Skeletal muscle satellite cell (primary cell): ENCODE measurements around the gene FEZ2.

Source experiments
- H3K27me3 ChIP-seq: 2 replicates; pipeline ENCODE4 v1.7.0; 2013; ENCODE audit warnings: low read length; ENCODE audit not compliant: control insufficient read depth, insufficient read depth
- H3K36me3 ChIP-seq: 2 replicates; pipeline ENCODE4 v1.7.0; 2013; ENCODE audit warnings: mild to moderate bottlenecking, control low read depth, low read length; ENCODE audit not compliant: insufficient read depth
- H3K4me1 ChIP-seq: 2 replicates; pipeline ENCODE4 v1.7.0; 2013; ENCODE audit warnings: low read length; ENCODE audit not compliant: control insufficient read depth, insufficient read depth
- H3K4me2 ChIP-seq: 2 replicates; pipeline ENCODE4 v1.7.0; 2013; ENCODE audit warnings: mild to moderate bottlenecking, low read length
- H3K4me3 ChIP-seq: 2 replicates; pipeline ENCODE4 v1.7.0; 2013; ENCODE audit warnings: low read length
- H3K9ac ChIP-seq: 2 replicates; pipeline ENCODE4 v1.7.0; 2013; ENCODE audit warnings: mild to moderate bottlenecking, low read depth, low read length, moderate library complexity
- H3K9me3 ChIP-seq: replicated peaks from 2 replicates; pipeline ENCODE4 v1.7.0; 2013; ENCODE audit warnings: mild to moderate bottlenecking, control low read depth, low read length

FEZ2 gene

DNA sequence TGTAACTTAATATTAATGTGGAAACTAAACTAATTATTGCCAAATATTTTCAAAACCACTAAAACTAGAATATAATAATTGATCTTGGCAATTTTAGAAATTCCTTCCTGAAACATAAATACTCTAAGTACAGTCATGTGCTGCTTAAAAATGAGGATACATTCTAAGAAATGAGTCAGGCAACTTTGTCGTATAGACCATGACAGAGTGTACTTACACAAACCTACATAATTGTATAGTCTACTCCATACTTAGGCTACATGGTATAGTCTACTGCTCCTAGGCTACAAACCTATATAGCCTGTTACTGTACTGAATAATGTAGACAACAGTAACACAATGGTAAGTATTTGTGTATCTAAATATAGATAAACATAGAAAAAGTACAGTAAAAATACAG, 27.6 kb downstream of the FEZ2 start:
- peak overlapping the region; percentile 82 for H3K9ac ChIP-seq
- no peaks in the 10 kb centered on the region for H3K27me3 ChIP-seq
- peaks cover 53% of the 10 kb centered on the region for H3K36me3 ChIP-seq
- H3K9me3 ChIP-seq: no peaks in the 10 kb centered on the region
- no peak overlapping the region for H3K4me3 ChIP-seq
- H3K4me2 ChIP-seq: peak overlapping the region; percentile 34
- H3K4me1 ChIP-seq: peaks cover 69% of the 10 kb centered on the region

DNA sequence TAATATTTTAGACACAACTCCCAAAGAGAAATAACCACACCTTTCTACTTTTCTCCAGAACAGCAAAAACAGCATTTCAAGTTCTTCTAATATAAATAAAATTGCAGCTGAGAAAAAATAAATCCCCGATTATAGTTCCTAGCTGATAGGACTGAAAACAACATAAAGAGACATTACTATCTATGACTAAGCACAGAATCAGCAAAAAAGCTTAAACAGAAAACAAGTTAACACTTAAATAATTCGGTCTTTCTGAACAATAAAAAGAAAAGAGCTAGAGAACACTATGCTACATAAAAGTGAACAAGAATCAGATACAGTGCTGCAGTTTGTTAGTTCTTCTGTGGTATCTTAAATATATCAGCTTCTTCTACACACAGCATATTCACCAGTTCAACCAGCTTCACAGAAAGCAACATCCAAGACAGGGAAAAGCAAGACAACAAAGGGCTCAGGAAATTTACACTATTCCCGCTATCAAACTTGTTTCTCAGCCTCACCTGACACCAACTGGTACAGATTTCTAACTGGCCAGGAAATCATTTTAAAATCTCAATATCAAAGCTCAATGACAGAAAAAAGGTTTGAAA, 28.6 kb downstream of the FEZ2 start:
- Histone ChIP-seq H3K4me2 (peak overlapping the region; percentile 63), H3K9me3 (no peaks in the 10 kb centered on the region), H3K4me3 (peak overlapping the region; percentile 18), H3K4me1 (peaks cover 80% of the 10 kb centered on the region), H3K36me3 (peaks cover 54% of the 10 kb centered on the region), H3K9ac (peak overlapping the region; percentile 82), H3K27me3 (no peaks in the 10 kb centered on the region)

DNA sequence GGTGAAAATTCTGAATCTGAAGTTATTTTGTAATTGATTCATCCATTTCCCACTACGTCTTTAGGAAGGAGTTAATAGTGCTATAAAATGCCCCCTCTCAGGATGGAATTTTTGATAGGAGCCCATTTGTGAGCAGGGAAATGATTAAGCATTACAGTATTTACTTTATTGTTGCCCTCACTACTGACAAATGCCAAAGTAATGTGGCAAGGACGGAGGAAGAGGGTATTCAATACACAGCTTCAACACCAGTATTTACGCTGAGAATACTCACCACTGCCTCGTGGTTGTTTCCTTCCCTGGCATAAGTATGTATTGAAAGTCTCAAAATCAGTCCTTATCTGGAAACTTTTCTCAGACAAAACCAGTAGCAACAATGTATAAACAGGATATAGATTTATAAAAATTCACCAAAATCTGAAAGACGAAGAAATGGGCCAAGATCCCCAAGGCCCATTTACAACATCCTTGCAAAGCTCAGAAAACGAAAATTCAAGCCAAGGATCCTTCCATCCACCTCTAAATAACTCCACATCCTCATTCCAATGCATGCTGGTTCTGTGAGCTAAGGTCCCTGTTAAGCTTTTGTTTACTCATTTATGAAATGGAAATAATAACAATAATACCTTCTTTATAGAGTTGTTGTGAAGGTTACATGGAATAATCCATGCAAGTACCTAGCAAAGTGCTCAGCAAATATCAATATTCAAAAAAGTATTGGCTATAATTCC, 29.3 kb downstream of the FEZ2 start:
- H3K27me3 ChIP-seq: no peaks in the 10 kb centered on the region
- peak overlapping the region; percentile 18 for H3K4me3 ChIP-seq
- peak overlapping the region; percentile 82 for H3K9ac ChIP-seq

DNA sequence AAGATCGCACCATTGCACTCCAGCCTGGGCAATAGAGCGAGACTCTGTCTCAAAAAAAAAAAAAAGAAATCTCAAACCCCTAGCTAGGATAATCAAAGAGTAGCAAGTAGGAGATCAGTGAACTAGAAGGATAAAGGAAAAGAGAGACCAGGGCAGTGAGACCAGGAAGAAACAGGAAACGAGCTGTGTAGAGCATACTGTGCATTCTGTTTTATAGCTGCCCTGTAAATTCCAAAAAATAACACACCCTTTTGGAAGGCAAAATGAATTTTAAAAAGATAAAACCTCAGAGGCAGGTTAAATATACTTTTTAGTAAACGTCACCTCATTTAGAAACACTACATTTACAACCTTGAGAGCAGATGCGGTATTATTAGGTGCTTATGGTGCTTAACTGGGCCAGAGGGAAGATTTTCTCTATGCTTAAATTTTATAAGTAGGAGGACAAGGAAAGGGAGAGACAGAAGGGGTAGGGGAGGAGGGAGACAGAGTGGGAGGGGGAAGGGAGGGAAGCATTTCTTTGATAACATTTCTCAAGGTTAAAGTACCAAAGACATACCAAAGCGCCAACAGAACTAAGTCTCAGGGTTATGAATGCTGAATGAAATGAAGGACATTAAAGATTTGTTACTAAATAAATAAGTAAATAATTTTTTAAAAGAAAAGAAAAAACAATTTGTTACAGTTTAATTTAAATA, 30.1 kb downstream of the FEZ2 start:
- H3K4me1 ChIP-seq: peaks cover 91% of the 10 kb centered on the region

More for the DNA sequence above, 29.3 kb downstream of the FEZ2 start:
- Histone ChIP-seq H3K36me3 (peaks cover 50% of the 10 kb centered on the region), H3K9me3 (no peaks in the 10 kb centered on the region), H3K4me1 (peaks cover 86% of the 10 kb centered on the region), H3K4me2 (peak overlapping the region; percentile 63)

DNA sequence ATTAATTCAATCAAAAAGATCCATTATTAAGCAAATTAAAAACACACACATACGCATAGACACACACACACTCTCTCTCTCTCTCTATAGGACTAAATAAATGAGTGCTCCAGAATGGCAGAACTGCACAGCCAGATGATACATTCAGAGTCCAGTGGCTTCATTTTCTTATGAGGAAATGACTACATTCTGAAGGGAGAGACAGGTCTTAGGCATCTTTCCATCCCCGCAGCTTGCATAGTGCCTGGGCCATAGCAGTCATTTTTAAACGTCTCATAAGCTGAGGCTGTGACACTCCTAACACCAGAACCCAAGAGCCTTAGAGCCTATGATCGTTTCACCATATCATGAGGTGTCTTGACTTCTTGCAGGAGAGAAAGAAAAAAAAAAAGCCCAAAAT, 31.1 kb downstream of the FEZ2 start:
- H3K9me3 ChIP-seq: no peaks in the 10 kb centered on the region
- peak overlapping the region; percentile 82 for H3K9ac ChIP-seq
- H3K27me3 ChIP-seq: no peaks in the 10 kb centered on the region
- H3K4me2 ChIP-seq: no peak overlapping the region
- H3K36me3 ChIP-seq: peaks cover 35% of the 10 kb centered on the region
- no peak overlapping the region for H3K4me3 ChIP-seq
- H3K4me1 ChIP-seq: peaks cover 91% of the 10 kb centered on the region

More for the DNA sequence above, 30.1 kb downstream of the FEZ2 start:
- H3K9ac ChIP-seq: peak overlapping the region; percentile 82
- H3K36me3 ChIP-seq: peaks cover 42% of the 10 kb centered on the region
- no peaks in the 10 kb centered on the region for H3K9me3 ChIP-seq
- H3K27me3 ChIP-seq: no peaks in the 10 kb centered on the region
- peak overlapping the region; percentile 63 for H3K4me2 ChIP-seq
- H3K4me3 ChIP-seq: no peak overlapping the region

DNA sequence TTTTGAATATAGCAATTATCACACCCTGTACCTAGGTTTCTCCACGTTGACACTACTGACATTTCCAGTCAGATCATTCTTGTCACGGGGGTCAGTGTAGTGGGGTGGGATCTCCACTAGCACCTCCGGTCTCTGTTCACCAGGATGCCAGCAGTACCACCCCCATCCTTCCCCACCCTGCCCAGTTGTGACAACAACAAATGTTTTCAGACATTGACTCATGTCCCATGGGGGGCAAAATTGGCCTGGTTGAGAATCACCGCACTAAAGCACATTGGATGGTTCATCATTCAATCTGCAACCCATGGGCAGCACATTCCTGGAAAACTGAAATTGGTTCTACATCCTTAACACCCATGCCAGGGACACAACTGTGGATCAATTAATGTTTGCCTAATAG, 32.3 kb downstream of the FEZ2 start:
- Histone ChIP-seq H3K4me1 (peaks cover 96% of the 10 kb centered on the region), H3K4me3 (no peak overlapping the region), H3K36me3 (peaks cover 31% of the 10 kb centered on the region), H3K27me3 (no peaks in the 10 kb centered on the region), H3K4me2 (no peak overlapping the region), H3K9me3 (no peaks in the 10 kb centered on the region), H3K9ac (peak overlapping the region; percentile 34)

DNA sequence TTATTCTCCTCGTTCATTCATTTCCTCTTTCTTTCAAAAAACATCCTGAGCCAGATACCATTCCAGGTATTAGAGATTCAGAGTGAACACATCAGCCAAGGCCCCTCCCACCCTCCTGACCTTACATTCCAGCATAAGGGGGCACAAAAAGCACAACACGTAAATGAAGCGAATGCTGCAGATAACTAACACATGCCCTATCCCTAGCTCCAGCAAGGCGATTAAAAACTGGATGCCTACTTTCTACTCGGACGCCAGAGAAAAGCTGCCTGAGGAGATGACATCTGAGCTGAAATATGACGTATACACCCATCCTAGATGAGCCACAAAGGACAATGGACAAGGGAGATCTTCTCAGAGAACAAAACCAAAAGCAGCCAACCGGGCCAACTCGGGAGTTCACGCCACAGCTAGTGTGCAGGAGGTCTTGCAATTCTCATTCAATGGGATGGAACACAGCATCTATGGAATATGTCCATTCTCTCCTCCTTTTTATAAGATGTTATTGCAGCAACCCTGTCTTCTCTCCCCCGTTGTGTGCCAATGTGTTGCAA, 33.5 kb downstream of the FEZ2 start:
- H3K36me3 ChIP-seq: peaks cover 40% of the 10 kb centered on the region
- H3K9ac ChIP-seq: peak overlapping the region; percentile 87
- H3K4me1 ChIP-seq: peaks cover 96% of the 10 kb centered on the region
- H3K27me3 ChIP-seq: no peaks in the 10 kb centered on the region
- no peak overlapping the region for H3K4me2 ChIP-seq
- H3K9me3 ChIP-seq: no peaks in the 10 kb centered on the region
- H3K4me3 ChIP-seq: no peak overlapping the region

DNA sequence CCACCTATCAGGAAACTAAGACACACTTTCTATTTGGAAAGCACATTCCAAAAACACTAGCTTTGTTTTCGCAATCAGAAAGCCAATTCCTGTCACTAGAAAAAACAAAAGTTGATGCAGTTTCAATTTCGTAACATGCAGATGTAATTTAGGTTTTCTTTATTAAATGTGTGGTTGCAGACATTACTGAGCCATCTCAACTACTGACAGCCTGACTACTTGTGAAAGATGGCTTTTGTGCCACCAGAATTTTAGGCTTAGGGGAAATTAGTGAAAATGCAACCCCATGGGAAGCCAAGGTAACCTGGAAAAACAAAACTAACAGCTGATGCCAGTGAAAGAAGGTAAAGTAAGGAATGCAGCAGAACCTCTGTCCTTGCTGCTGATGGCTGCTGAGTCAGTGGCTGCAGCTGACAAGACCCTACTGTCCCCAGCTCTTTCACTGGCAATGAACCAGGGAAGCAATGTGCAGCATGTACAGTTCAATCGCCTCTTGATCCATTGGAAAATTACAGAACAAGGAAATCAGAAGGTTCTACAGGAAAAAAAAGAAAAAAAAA, 34.9 kb downstream of the FEZ2 start:
- Histone ChIP-seq H3K9ac (peak overlapping the region; percentile 87), H3K4me1 (peaks cover 97% of the 10 kb centered on the region), H3K36me3 (peaks cover 47% of the 10 kb centered on the region), H3K27me3 (no peaks in the 10 kb centered on the region), H3K4me3 (peak overlapping the region; percentile 11), H3K4me2 (peak overlapping the region; percentile 57), H3K9me3 (no peaks in the 10 kb centered on the region)

DNA sequence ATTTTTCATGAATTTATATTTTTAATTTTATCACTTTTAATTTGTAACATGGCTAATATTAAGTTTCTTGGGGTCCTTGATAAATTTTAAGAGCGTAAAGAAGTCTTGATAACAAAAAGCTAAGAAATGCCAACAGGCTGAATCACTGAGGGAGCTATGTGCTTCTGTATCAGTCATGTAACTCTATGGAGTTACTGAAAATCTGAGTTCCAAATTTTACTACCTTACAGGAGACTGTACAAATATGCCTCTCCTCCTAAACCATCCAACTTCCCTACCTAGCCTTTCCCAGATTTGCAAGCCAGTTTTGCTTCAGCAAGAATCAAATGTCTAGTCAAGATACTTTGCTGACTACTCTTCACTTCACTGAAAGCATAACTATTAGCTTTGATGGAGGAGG, 35.7 kb downstream of the FEZ2 start:
- Histone ChIP-seq H3K4me1 (peaks cover 97% of the 10 kb centered on the region), H3K4me2 (peak overlapping the region; percentile 57), H3K4me3 (no peak overlapping the region), H3K9ac (peak overlapping the region; percentile 87), H3K27me3 (no peaks in the 10 kb centered on the region), H3K36me3 (peaks cover 46% of the 10 kb centered on the region), H3K9me3 (no peaks in the 10 kb centered on the region)

DNA sequence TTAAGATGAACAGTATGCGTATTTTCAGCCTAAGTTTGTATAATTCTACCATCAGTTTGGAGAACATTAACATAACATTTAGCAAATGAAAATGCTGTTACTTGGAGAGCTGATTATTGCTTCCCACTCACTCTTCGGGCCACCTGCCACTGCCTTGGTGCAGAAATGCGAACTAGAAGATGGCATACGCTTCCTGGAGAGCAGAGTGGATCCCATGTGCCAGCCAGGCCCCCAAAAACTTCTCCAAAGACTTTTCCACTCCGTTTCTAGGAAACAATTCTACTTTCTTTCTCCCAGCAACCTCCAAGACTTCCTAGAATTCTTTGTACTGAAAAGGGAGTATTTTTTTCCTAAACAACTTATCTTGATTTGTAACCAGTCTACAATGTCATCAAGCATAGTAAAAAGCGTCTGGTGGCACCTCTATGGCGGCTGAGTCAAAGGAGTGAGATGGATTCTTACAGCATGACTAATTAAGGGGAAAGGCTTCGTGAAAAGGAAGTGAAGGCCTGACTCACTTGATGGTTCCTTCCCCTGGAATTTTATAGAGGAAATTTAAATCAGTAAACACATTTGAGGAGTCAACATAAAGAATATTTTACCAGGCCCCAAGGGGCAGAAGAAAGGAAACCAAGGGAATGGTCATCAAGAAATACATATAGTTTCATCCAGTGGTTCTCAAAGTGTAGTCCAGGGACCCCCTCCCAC, 36.6 kb downstream of the FEZ2 start:
- Histone ChIP-seq H3K36me3 (peaks cover 39% of the 10 kb centered on the region), H3K4me3 (peak overlapping the region; percentile 38), H3K4me1 (peaks cover 96% of the 10 kb centered on the region), H3K27me3 (no peaks in the 10 kb centered on the region), H3K4me2 (peak overlapping the region; percentile 60), H3K9ac (peak overlapping the region; percentile 87), H3K9me3 (no peaks in the 10 kb centered on the region)

DNA sequence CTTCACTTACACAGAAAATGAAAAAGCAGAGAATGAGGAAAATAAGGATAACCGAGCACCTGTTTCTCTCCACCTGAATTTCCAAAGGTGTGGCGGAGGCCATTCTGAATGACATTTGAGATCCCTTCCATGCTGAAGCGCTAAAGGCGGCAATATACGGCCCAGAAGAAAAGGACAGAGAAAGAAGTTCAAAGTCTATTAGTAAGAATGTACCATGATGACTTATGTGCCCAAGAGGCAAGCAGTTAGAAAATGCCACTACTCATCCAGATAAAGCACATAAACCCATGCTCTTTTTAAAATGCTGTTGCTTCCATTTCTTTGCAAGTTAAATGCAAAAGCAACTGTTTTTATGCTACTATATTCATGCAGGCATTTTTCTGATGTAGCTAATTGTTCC, 37.2 kb downstream of the FEZ2 start:
- Histone ChIP-seq H3K9ac (peak overlapping the region; percentile 81), H3K36me3 (peaks cover 44% of the 10 kb centered on the region), H3K27me3 (no peaks in the 10 kb centered on the region), H3K9me3 (no peaks in the 10 kb centered on the region), H3K4me3 (no peak overlapping the region), H3K4me1 (peaks cover 97% of the 10 kb centered on the region), H3K4me2 (peak overlapping the region; percentile 60)
